Mesenchymal stem cell (in vitro differentiated cells and primary cell): ENCODE measurements around the gene LEMD1.
"Not testable (repeated sequence)": the region's sequence is repeated elsewhere in the genome, so short reads cannot be mapped to it uniquely, and the experiment has no call there.

Experiments used
- DNase-seq: peaks from one replicate; pipeline ENCODE4 v3.0.0-alpha.2; 2013
- H2AFZ ChIP-seq: one replicate; pipeline ENCODE4 v1.6.1; 2013; ENCODE audit warnings: low read depth, mild to moderate bottlenecking, control low read depth, inconsistent platforms, low read length, moderate library complexity
- H2AK5ac ChIP-seq: 2 replicates; pipeline ENCODE4 v1.6.1; 2013; ENCODE audit warnings: low read length, moderate library complexity, mild to moderate bottlenecking, inconsistent platforms; ENCODE audit not compliant: severe bottlenecking
- H2BK120ac ChIP-seq: one replicate; pipeline ENCODE4 v1.6.1; 2013; ENCODE audit warnings: low read depth, mild to moderate bottlenecking, inconsistent platforms, low read length, moderate library complexity
- H2BK12ac ChIP-seq, 2 experiments: one replicate each; pipeline ENCODE4 v1.6.1; 2013; ENCODE audit warnings: inconsistent platforms in 2 of 2, low read length in 2 of 2, mild to moderate bottlenecking in 2 of 2, moderate library complexity in 2 of 2, control low read depth in 1 of 2
- H2BK15ac ChIP-seq: one replicate; pipeline ENCODE4 v1.6.1; 2013; ENCODE audit warnings: mild to moderate bottlenecking, low read depth, inconsistent platforms; ENCODE audit not compliant: poor library complexity, severe bottlenecking
- H2BK5ac ChIP-seq: 2 replicates; pipeline ENCODE4 v1.6.1; 2013; ENCODE audit warnings: low read depth, mild to moderate bottlenecking, low read length, control low read depth, inconsistent platforms; ENCODE audit not compliant: poor library complexity, severe bottlenecking
- H3K14ac ChIP-seq, 2 experiments: one replicate each; pipeline ENCODE4 v1.6.1; 2013; ENCODE audit warnings: inconsistent platforms in 2 of 2, low read length in 2 of 2, control low read depth in 1 of 2, mild to moderate bottlenecking in 1 of 2, moderate library complexity in 1 of 2
- H3K18ac ChIP-seq, 2 experiments: one replicate each; pipeline ENCODE4 v1.6.1; 2013; ENCODE audit warnings: inconsistent platforms in 2 of 2, low read length in 2 of 2, control low read depth in 1 of 2, low read depth in 1 of 2, mild to moderate bottlenecking in 1 of 2
- H3K23ac ChIP-seq, 2 experiments: one replicate each; pipeline ENCODE4 v1.6.1; 2013; ENCODE audit warnings: inconsistent platforms in 2 of 2, low read length in 2 of 2, mild to moderate bottlenecking in 2 of 2, moderate library complexity in 2 of 2, control low read depth in 1 of 2
- H3K27ac ChIP-seq: 2 replicates; pipeline ENCODE4 v1.5.1; 2013; ENCODE audit warnings: mild to moderate bottlenecking, moderate library complexity, low read length, control low read depth, inconsistent platforms; ENCODE audit not compliant: poor library complexity, severe bottlenecking
- H3K27me3 ChIP-seq, 2 experiments: 2 replicates each; pipeline versions ENCODE4 v1.6.1 to v1.7.0; 2013; ENCODE audit warnings: low read length in 2 of 2, mild to moderate bottlenecking in 2 of 2, moderate library complexity in 2 of 2, control low read depth in 1 of 2, inconsistent platforms in 1 of 2; ENCODE audit not compliant: control insufficient read depth in 1 of 2, insufficient read depth in 1 of 2
- H3K36me3 ChIP-seq, 2 experiments: 2 replicates each; pipeline versions ENCODE4 v1.6.1 to v1.7.0; 2013; ENCODE audit warnings: low read length in 2 of 2, control low read depth in 1 of 2, inconsistent platforms in 1 of 2, low read depth in 1 of 2, mild to moderate bottlenecking in 1 of 2; ENCODE audit not compliant: insufficient read depth in 2 of 2, control insufficient read depth in 1 of 2
- H3K4ac ChIP-seq, 2 experiments: one replicate each; pipeline ENCODE4 v1.6.1; 2013; ENCODE audit warnings: inconsistent platforms in 2 of 2, low read length in 2 of 2, mild to moderate bottlenecking in 2 of 2, moderate library complexity in 2 of 2, control low read depth in 1 of 2, low read depth in 1 of 2
- H3K4me1 ChIP-seq: 2 replicates; pipeline ENCODE4 v1.6.1; 2013; ENCODE audit warnings: low read depth, low read length, control low read depth; ENCODE audit not compliant: control insufficient read depth, insufficient read depth
- H3K4me2 ChIP-seq: 2 replicates; pipeline ENCODE4 v1.6.1; 2013; ENCODE audit warnings: low read length, mild to moderate bottlenecking, inconsistent platforms; ENCODE audit not compliant: poor library complexity, severe bottlenecking
- H3K4me3 ChIP-seq, 2 experiments: 2 replicates each; pipeline versions ENCODE4 v1.5.1 to v1.7.0; 2013; ENCODE audit warnings: low read length in 2 of 2, mild to moderate bottlenecking in 2 of 2, control low read depth in 1 of 2, low read depth in 1 of 2; ENCODE audit not compliant: insufficient read depth in 1 of 2
- H3K79me1 ChIP-seq: replicated peaks from 2 replicates; pipeline ENCODE4 v1.6.1; 2013; ENCODE audit warnings: mild to moderate bottlenecking, control low read depth, low read length, inconsistent platforms; ENCODE audit not compliant: poor library complexity, severe bottlenecking
- H3K9ac ChIP-seq: 2 replicates; pipeline ENCODE4 v1.7.0; 2013; ENCODE audit warnings: mild to moderate bottlenecking, low read length, moderate library complexity
- H3K9me3 ChIP-seq: 2 replicates; pipeline ENCODE4 v1.7.0; 2013; ENCODE audit warnings: mild to moderate bottlenecking, low read length; ENCODE audit not compliant: control insufficient read depth
- H4K8ac ChIP-seq: one replicate; pipeline ENCODE4 v1.6.1; 2013; ENCODE audit warnings: inconsistent platforms, mild to moderate bottlenecking, low read length, moderate library complexity
- H4K91ac ChIP-seq: one replicate; pipeline ENCODE4 v1.6.1; 2013; ENCODE audit warnings: mild to moderate bottlenecking, low read length, inconsistent platforms
- WGBS: methylation state at CpG from one replicate; pipeline ENCODE4 v1.1.7; 2013; ENCODE audit warnings: mixed read lengths; 5-methylcytosine and 5-hydroxymethylcytosine counted together

The LEMD1 gene

DNA sequence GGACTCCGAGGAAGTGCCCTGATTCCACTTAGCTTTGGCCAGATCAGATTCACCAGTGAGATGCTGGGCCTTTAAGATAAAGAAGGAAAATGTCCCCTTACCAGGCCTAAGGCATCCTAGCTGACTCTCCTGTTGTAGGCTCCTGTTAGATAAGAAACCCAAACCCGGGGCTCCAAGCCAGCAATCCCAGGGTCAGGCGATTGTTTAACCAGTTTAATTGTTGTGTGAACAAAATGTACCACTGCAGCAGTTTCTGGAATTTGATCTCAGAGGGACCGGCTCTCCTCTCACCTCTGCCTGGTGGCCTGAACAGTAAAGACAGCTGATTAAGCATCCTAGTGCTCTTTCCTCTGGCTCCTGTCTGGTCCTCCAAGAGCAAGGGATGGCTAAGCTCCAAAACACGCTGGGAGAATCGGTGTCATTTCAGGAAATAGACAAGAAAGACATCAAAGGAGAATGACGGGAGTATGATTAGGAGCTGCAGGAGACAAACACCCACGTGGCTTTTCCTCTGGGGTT is 55.9 kb downstream of the LEMD1 start:
- H3K18ac ChIP-seq = no peak overlapping the region
- no peak overlapping the region for H3K4me2 ChIP-seq
- H3K79me1 ChIP-seq = no peaks in the 10 kb centered on the region
- peaks cover 37 to 42% of the 10 kb centered on the region in 2 experiments for H3K27me3 ChIP-seq
- H2BK5ac ChIP-seq = no peak overlapping the region
- no peak overlapping the region for H2BK12ac ChIP-seq
- H2BK120ac ChIP-seq = no peak overlapping the region
- no peak for DNase-seq
- no peak overlapping the region for H2BK15ac ChIP-seq
- no peak overlapping the region for H4K8ac ChIP-seq
- no peak overlapping the region for H3K14ac ChIP-seq
- no peak overlapping the region for H3K23ac ChIP-seq
- no peak overlapping the region for H4K91ac ChIP-seq
- H3K4me1 ChIP-seq = no peaks in the 10 kb centered on the region
- H2AK5ac ChIP-seq = no peak overlapping the region
- 67% methylated on average over 7 of the region's 8 CpGs for WGBS
- H3K36me3 ChIP-seq = no peaks in the 10 kb centered on the region
- H3K27ac ChIP-seq = no peak overlapping the region
- no peak overlapping the region for H3K4me3 ChIP-seq
- H3K9ac ChIP-seq = no peak overlapping the region
- no peak overlapping the region for H3K4ac ChIP-seq
- no peak overlapping the region for H2AFZ ChIP-seq
- H3K9me3 ChIP-seq = no peaks in the 10 kb centered on the region

DNA sequence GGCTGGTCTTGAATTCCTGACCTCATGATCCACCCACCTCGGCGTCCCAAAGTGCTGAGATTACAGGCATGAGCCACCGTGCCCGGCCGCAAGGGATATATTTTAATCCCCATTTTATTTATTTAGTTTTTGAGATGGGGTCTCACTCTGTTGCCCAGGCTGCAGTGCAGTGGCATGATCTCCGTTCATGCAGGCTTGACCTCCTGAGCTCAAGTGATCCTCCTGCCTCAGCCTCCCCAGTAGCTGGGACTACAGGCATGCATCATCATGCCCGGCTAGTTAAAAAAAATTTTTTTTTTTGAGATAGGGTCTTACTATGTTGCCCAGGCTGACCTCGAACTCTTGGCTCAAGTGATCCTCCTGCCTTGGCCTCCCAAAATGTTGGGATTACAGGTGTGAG is 56.8 kb downstream of the LEMD1 start:
- H3K36me3 ChIP-seq, H3K27ac ChIP-seq, H3K4me2 ChIP-seq, H3K79me1 ChIP-seq, H3K4me3 ChIP-seq, H3K9ac ChIP-seq, H3K4me1 ChIP-seq, H3K9me3 ChIP-seq, H4K8ac ChIP-seq, H2BK12ac ChIP-seq, H3K4ac ChIP-seq, H2AK5ac ChIP-seq, H4K91ac ChIP-seq, H2BK120ac ChIP-seq, DNase-seq, H2AFZ ChIP-seq, H2BK5ac ChIP-seq, H2BK15ac ChIP-seq, H3K23ac ChIP-seq, H3K14ac ChIP-seq, H3K18ac ChIP-seq: not testable (repeated sequence)
- peaks cover 45 to 46% of the 10 kb centered on the region in 2 experiments for H3K27me3 ChIP-seq
- WGBS = 94% methylated on average over 4 of the region's 8 CpGs

DNA sequence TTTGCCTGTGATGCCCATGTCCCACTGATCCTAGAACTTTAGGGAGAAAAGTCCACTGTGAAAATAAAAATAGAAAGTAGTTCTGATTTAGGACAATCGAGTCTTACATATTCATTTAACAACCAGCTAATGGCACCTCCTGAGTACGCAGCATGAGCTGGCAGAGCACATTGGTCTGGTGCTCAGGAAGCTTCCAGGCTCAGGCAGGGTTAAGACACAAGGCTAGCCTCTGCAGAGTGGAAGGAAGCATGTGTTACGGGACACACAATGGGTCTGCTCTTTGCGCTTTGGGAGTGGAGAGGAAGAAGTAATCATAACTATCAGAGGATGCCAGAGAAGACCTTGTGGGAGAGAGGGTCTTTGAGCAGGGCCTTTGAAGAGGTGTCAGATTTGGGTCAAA is 61.0 kb downstream of the LEMD1 start:
- H3K36me3 ChIP-seq = no peaks in the 10 kb centered on the region
- no peak overlapping the region for H2AK5ac ChIP-seq
- H3K9me3 ChIP-seq = no peaks in the 10 kb centered on the region
- no peak overlapping the region for H3K9ac ChIP-seq
- no peak overlapping the region for H2BK120ac ChIP-seq
- H3K4me2 ChIP-seq = no peak overlapping the region
- no peak overlapping the region for H3K18ac ChIP-seq
- no peak for DNase-seq
- H4K8ac ChIP-seq = no peak overlapping the region
- no peak overlapping the region for H3K14ac ChIP-seq
- H3K4me1 ChIP-seq = no peaks in the 10 kb centered on the region
- H3K4me3 ChIP-seq = no peak overlapping the region
- no peak overlapping the region for H2BK5ac ChIP-seq
- H3K4ac ChIP-seq = no peak overlapping the region
- H3K79me1 ChIP-seq = no peaks in the 10 kb centered on the region
- peaks cover 52 to 70% of the 10 kb centered on the region in 2 experiments for H3K27me3 ChIP-seq
- H2BK15ac ChIP-seq = no peak overlapping the region
- 86% methylated on average over 4 of the region's 4 CpGs for WGBS
- H3K27ac ChIP-seq = no peak overlapping the region
- no peak overlapping the region for H3K23ac ChIP-seq
- no peak overlapping the region for H2AFZ ChIP-seq
- no peak overlapping the region for H2BK12ac ChIP-seq
- H4K91ac ChIP-seq = no peak overlapping the region

DNA sequence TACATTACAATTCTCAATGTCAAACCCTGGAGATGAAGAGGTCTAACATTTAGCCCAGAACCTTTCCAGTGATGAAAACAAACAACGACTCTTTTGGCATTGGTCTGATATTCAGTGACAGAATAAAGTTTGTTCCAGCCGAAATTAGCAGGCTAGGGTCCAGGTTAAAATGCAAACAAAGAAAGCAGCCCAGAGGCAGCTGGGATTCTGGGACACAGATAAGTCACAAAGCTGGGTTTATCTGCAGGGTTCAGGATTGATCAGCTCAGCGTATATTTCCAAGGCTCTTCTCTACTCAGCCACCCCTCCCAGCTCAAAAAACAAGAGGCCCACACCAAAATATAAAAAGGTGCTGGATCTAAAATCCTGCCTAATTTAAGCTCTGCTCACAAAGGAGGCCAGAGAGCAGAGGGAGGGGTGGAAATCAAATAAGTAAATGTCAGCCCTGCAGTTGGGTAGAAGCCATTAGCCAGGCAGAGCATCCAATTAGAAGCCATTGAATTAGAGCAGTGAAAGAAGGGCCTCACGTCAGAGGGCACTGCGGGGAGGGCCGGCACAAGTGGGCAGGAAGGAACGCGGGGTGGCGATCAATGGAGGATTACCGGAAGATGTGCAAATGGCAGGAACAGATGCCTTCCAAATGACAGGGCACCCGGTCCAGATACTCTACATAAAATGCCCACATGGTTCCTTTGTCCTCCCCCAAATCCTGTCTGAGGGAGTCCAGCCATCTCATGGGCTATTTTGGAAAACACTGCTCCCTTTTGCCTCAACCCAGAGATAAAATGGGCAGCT is 61.9 kb downstream of the LEMD1 start:
- H3K4ac ChIP-seq = no peak overlapping the region
- no peak for DNase-seq
- no peak overlapping the region for H4K8ac ChIP-seq
- no peak overlapping the region for H3K27ac ChIP-seq
- no peak overlapping the region for H2BK5ac ChIP-seq
- H3K79me1 ChIP-seq = no peaks in the 10 kb centered on the region
- peak overlapping the region in 1 of 2 experiments; percentile 22 for H3K14ac ChIP-seq
- no peak overlapping the region for H3K9ac ChIP-seq
- no peaks in the 10 kb centered on the region for H3K36me3 ChIP-seq
- H3K23ac ChIP-seq = no peak overlapping the region
- no peak overlapping the region for H2BK15ac ChIP-seq
- no peak overlapping the region for H3K18ac ChIP-seq
- 87% methylated on average over 11 of the region's 11 CpGs for WGBS
- no peak overlapping the region for H2AFZ ChIP-seq
- no peaks in the 10 kb centered on the region for H3K9me3 ChIP-seq
- H3K4me3 ChIP-seq = no peak overlapping the region
- H3K27me3 ChIP-seq = peaks cover 50 to 64% of the 10 kb centered on the region in 2 experiments
- no peak overlapping the region for H2AK5ac ChIP-seq
- no peak overlapping the region for H4K91ac ChIP-seq
- H3K4me1 ChIP-seq = no peaks in the 10 kb centered on the region
- no peak overlapping the region for H2BK12ac ChIP-seq
- H3K4me2 ChIP-seq = no peak overlapping the region
- no peak overlapping the region for H2BK120ac ChIP-seq
